Activated CD8-positive, alpha-beta memory T cell treated with anti-CD3 and anti-CD28 coated beads, Interleukin-2, amount 50 U/mL, for 24 hours (primary cell): Measurements from ENCODE around the gene MYOZ2.

Experiments
- DNase-seq: peaks from one replicate; pipeline ENCODE4 v3.0.0-alpha.2; 2020; ENCODE audit errors: extremely low read depth

MYOZ2 gene

GRCh38 chr4:119197772-119198212 is 62.2 kb downstream of the MYOZ2 start:
- DNase-seq, result no peak

DNA sequence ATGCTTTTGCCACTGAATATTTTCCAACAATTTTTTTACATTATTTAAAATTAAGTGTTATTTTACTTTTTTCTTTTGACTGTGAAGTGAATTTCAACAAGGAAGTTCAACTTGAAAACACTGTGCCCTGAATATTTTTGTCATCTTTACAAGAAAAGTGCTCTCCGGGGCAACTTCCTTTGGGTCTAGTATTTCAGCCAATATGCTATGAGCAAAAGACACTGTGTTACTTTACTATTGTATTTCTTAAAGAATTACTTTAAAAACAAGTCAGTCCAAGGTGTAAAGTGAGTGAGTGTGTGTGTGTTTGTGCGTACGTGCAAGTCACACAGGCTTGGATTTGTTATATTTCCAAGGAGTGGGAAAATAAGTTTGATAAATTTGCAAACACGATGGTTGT is 69.3 kb downstream of the MYOZ2 start:
- no peak for DNase-seq

GRCh38 chr4:119205690-119206089 is 70.1 kb downstream of the MYOZ2 start:
- DNase-seq, result no peak

- no peak for DNase-seq
Observed at GRCh38 chr4:119206178-119206577, 70.5 kb downstream of the MYOZ2 start.

DNA sequence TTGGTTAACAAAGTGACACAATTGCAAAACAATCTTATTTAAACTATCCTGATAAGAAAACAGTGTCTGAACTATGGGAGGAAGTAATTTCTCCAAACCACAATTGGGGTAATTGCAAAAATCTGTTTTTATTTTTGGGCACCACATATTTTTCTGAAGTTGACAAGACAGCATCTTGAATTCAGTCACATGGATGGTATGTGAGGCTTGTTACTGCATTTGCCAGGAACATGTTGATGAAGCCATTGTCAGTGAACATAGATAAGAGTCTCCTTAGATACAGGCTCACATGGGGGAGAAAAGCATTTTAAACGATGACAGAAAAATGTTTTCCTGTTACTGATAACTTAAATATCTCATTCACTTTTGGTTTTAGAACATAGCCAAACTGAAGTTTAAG is 71.4 kb downstream of the MYOZ2 start:
- no peak for DNase-seq

GRCh38 chr4:119209077-119209476 is 73.4 kb downstream of the MYOZ2 start:
- DNase-seq, result peak; percentile 25

GRCh38 chr4:119209586-119209985 is 74.0 kb downstream of the MYOZ2 start:
- DNase-seq, result no peak

DNA sequence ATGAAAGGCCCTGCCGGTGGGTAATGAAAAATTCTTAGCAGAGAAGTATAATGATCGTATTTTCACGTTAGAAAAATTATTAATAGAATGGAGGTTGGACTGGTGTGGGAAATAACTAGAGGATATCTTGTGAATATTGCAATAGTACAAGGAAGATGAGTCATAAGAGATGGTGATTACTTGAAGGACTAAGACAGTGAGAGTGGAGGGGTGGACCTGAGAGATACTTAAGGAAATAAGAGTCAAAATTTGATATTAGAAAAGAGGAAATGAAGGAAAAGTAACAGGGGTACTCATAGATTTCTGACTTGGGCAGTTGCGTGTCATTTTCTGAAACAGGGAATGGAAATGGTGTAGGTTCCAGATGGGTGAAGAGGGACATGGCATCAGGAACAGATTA is 75.1 kb downstream of the MYOZ2 start:
- DNase-seq, result no peak

- DNase-seq, result no peak
Observed at GRCh38 chr4:119211867-119212233, 76.2 kb downstream of the MYOZ2 start.

- peak; percentile 94 for DNase-seq
Observed at GRCh38 chr4:119212234-119212963, 76.8 kb downstream of the MYOZ2 start, which contains the start of gene USP53. USP53 (plus strand) TSS chr4:119212713; CDS start chr4:119239760, 27,047 bp downstream.

DNA sequence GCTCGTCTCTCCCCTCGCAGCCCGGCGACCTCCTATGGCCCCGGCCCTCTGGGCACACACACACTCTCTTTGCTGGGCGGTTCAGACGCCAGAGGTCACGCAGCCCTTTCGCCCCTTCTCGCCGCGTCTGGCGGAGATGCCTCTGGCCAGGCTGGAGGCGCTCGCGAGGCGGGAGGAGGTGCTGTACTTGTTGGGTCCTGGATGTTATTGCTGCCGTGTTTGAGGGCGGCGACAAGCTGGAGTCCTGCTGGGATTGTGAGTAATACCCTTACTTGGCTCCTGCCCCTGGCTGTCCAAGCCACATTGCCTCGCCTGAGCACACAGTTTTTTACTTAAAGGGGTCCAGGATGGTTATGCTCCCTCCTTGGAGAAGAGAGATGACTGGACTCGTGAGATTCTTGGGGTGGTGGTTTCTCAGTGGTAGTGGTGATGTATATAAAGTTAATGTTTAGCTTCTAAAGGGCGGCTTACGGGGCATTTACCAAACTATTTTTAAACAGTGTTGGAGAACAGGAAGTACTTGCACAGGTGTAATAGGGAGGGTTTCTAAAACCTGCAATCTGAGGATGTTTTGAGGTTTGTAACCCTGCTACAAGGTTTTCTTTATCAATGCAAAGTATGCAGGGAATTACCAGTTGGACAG is 77.5 kb downstream of the MYOZ2 start:
- peak; percentile 14 for DNase-seq

GRCh38 chr4:119218093-119218492 is 82.5 kb downstream of the MYOZ2 start:
- no peak for DNase-seq

DNA sequence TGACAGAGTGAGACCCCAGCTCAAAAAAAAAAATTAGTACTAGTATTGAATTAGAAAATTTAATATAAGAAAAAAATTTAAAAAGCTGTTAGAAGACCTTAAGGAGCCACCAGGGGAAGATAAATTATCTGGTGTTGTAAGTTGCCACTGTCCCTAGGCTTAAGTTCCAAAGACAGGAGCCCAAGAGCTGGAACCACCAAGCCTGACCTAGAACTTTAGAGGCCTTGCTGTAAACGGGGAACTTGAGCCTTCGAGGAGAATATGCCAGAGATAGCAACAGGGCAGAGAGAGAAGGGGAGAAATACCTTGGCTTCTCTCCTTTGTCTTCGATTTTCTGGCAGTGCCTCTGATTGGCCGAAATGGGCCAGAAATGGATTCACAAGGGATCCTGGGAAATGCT is 85.8 kb downstream of the MYOZ2 start:
- no peak for DNase-seq

- no peak for DNase-seq
Observed at GRCh38 chr4:119227690-119228089, 92.1 kb downstream of the MYOZ2 start.

GRCh38 chr4:119228406-119228805 is 92.8 kb downstream of the MYOZ2 start:
- DNase-seq, result no peak

DNA sequence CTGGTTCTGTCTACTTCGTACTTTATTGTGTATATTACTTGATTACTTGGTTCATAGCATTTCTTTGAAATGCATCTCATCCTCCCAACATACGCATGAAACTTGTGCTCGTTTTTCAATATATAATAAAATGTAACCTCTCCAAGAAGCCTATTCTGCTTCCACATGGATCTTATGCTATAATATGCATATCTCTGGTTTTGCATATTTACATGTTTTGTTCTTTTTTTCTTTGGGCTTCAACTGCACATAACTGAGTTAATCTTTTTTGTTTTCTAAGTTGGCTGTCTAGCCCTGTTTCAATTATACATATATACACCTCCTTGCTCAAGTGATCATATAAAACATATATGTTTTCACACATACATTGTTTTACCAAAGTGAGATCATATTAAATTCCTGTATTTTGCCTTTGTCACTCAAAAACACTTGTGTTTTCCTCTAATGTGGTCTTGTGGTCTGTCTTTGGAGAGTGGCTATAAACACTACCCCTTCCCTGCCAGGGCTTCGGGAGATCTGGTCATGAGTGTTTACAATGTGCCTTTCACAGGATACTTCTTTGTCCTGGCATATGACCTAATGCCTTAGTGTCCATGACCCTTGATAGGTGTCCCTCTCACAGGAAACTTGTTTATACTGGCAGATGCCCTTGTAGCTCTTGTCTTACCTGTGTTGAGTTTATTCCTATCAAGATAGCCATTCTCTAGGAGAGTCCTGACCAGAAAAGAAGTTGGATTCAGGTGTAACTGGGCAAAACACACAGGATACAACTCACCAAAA is 94.5 kb downstream of the MYOZ2 start:
- DNase-seq, result no peak

DNA sequence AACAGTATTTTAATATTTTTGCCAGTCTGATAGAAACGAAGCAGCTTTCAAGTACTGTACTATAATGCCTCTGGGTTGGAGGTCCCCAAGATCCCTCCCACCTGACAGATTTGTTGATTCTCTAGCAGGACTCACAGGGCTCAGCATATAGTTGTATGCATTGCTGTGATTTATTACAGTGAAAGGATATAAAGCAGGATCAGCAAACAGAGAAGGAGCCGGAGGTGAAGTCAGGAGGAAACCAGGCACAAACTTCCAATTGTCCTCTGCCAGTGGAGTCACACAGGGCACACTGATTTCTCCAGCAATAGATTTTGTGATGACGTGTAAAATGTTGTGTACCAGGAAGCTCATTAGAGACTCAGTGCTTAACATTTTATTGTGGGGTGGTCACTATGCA is 95.9 kb downstream of the MYOZ2 start:
- DNase-seq, result no peak

- DNase-seq, result no peak
Observed at GRCh38 chr4:119232286-119232685, 96.7 kb downstream of the MYOZ2 start.

GRCh38 chr4:119233191-119233590 is 97.6 kb downstream of the MYOZ2 start:
- DNase-seq, result no peak

DNA sequence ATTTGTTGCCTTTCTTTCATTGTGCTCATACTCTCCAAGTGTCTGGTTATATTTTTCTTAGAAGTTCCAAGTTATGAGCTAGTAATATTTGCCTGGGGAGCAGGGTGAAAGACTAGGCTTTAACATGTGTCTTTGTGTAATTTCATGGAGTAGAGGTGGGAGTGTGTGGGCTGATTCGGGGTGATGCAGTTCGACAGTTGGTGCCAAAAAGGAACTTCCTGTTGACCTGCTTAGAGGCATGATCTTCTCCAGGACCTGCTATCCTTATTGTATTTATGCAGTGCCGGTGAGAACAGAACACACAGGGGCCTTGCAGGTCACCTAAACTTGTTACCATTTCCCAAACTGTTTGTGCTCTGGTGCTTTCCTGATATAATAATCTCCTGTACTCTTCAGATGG is 98.1 kb downstream of the MYOZ2 start:
- no peak for DNase-seq

GRCh38 chr4:119237201-119237600 is 101.6 kb downstream of the MYOZ2 start:
- DNase-seq, result no peak
